ENCODE results near the gene MT4.

MT4 gene

GRCh38 chr16:56538331-56538730 lies 26.5 kb upstream of the MT4 start:
- no peaks in the 10 kb centered on the region for H3K36me3 ChIP-seq (ENCODE audit: control insufficient read depth, insufficient read depth, low read length)
- H3K4me1 ChIP-seq (ENCODE audit: control insufficient read depth, insufficient read depth, low read length, poor library complexity, severe bottlenecking) = no peaks in the 10 kb centered on the region
- no peaks in the 10 kb centered on the region for H3K27me3 ChIP-seq (replicated peaks; ENCODE audit: control insufficient read depth, insufficient read depth, low read length, poor library complexity, severe bottlenecking)
- no peak overlapping the region for H3K27ac ChIP-seq (ENCODE audit: insufficient read depth, low read length, poor library complexity, severe bottlenecking)
- H3K4me3 ChIP-seq (ENCODE audit: insufficient read depth, low read depth, low read length, poor library complexity, severe bottlenecking) = no peak overlapping the region
- H3K9me3 ChIP-seq (ENCODE audit: control insufficient read depth, low read length) = no peaks in the 10 kb centered on the region
- no peak for DNase-seq

GRCh38 chr16:56539656-56540055 lies 25.2 kb upstream of the MT4 start:
- no peaks in the 10 kb centered on the region for H3K36me3 ChIP-seq (ENCODE audit: control insufficient read depth, insufficient read depth, low read length)
- DNase-seq = no peak
- H3K4me3 ChIP-seq (ENCODE audit: insufficient read depth, low read depth, low read length, poor library complexity, severe bottlenecking) = no peak overlapping the region
- H3K27me3 ChIP-seq (replicated peaks; ENCODE audit: control insufficient read depth, insufficient read depth, low read length, poor library complexity, severe bottlenecking) = no peaks in the 10 kb centered on the region
- no peak overlapping the region for H3K27ac ChIP-seq (ENCODE audit: insufficient read depth, low read length, poor library complexity, severe bottlenecking)
- H3K9me3 ChIP-seq (ENCODE audit: control insufficient read depth, low read length) = no peaks in the 10 kb centered on the region
- no peaks in the 10 kb centered on the region for H3K4me1 ChIP-seq (ENCODE audit: control insufficient read depth, insufficient read depth, low read length, poor library complexity, severe bottlenecking)

- no peak overlapping the region for H3K4me3 ChIP-seq (ENCODE audit: insufficient read depth, low read depth, low read length, poor library complexity, severe bottlenecking)
- no peaks in the 10 kb centered on the region for H3K4me1 ChIP-seq (ENCODE audit: control insufficient read depth, insufficient read depth, low read length, poor library complexity, severe bottlenecking)
- H3K36me3 ChIP-seq (ENCODE audit: control insufficient read depth, insufficient read depth, low read length) = no peaks in the 10 kb centered on the region
These were observed 22.8 kb upstream of the MT4 start for GRCh38 chr16:56542039-56542438.

DNA sequence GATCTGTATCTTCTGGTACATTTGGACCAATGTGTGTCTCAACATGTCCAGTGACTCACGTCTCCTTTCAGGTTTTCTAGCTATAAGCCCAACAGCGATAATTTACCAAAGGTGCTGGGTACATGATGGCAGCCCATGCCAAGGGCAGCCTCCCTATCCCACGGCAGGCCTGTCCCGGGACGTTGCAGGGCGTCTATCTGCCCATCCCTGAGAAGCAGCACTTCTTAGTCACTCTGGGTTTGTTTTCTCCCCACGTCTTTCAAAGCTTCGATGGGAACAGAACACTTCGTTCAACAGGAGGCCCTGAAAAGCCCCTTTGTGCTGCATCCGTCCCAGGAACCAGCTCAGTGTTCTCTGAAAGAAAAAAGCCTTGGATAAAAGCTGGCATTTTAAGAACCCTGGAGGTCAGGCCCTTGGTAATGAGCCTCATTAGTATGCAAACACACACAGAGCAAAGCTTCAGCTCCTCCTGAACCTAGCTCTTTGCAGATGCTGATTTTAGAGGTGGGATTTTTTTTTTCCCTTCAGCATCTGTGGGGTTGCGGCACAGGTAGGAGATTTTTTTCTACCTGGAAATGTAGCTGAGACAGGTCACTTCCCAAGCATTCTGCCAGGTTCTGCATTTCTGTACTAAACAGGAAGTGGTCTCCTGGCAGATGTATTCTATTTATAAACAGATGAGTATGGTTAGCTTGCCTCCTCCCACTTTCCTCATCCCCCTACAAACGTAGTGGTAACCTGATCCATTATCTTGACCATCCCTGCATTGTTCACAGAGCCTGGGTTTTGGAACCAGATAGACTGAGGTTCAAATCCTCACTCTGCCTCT lies 17.5 kb upstream of the MT4 start:
- Histone ChIP-seq H3K27me3 (replicated peaks; ENCODE audit: control insufficient read depth, insufficient read depth, low read length, poor library complexity, severe bottlenecking) (no peaks in the 10 kb centered on the region), H3K4me3 (ENCODE audit: insufficient read depth, low read depth, low read length, poor library complexity, severe bottlenecking) (no peak overlapping the region), H3K4me1 (ENCODE audit: control insufficient read depth, insufficient read depth, low read length, poor library complexity, severe bottlenecking) (peaks cover 7% of the 10 kb centered on the region), H3K9me3 (ENCODE audit: control insufficient read depth, low read length) (no peaks in the 10 kb centered on the region), H3K27ac (ENCODE audit: insufficient read depth, low read length, poor library complexity, severe bottlenecking) (no peak overlapping the region), H3K36me3 (ENCODE audit: control insufficient read depth, insufficient read depth, low read length) (no peaks in the 10 kb centered on the region)
- no peak for DNase-seq

More at GRCh38 chr16:56542039-56542438, 22.8 kb upstream of the MT4 start:
- Histone ChIP-seq H3K9me3 (ENCODE audit: control insufficient read depth, low read length) (no peaks in the 10 kb centered on the region), H3K27me3 (replicated peaks; ENCODE audit: control insufficient read depth, insufficient read depth, low read length, poor library complexity, severe bottlenecking) (no peaks in the 10 kb centered on the region), H3K27ac (ENCODE audit: insufficient read depth, low read length, poor library complexity, severe bottlenecking) (no peak overlapping the region)
- DNase-seq = no peak

DNA sequence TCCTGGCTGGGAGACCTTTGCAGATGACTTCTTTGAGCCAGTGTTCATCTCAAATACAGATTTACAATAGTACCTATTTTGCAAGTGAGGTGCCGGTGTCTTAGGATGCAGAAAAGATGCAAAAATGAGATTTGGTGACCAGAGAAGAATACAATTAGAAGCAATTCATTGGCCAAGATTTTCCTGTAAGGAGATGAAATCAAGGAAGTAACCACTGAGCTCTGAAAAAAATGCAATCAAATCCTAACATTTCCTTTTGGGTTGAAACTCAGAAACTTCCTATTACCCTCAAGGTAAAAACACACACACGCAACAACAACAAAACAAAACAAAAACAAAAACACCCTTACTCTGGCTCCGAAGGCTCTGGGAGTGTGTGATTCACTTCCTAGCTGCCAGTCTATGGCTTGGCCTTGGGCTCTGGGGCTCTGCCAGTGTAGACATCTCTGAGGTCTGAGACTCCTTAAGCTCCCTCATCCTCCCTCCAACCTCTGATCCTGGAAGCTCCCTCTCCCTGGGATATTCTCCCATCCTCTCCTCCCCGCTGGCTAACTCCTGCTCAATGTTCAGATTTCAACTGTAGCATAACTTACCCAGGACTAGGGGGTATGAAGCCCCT lies 16.8 kb upstream of the MT4 start:
- Histone ChIP-seq H3K4me3 (ENCODE audit: insufficient read depth, low read depth, low read length, poor library complexity, severe bottlenecking) (no peak overlapping the region), H3K27ac (ENCODE audit: insufficient read depth, low read length, poor library complexity, severe bottlenecking) (no peak overlapping the region), H3K27me3 (replicated peaks; ENCODE audit: control insufficient read depth, insufficient read depth, low read length, poor library complexity, severe bottlenecking) (no peaks in the 10 kb centered on the region), H3K9me3 (ENCODE audit: control insufficient read depth, low read length) (no peaks in the 10 kb centered on the region), H3K4me1 (ENCODE audit: control insufficient read depth, insufficient read depth, low read length, poor library complexity, severe bottlenecking) (peaks cover 7% of the 10 kb centered on the region), H3K36me3 (ENCODE audit: control insufficient read depth, insufficient read depth, low read length) (no peaks in the 10 kb centered on the region)
- DNase-seq = no peak

DNA sequence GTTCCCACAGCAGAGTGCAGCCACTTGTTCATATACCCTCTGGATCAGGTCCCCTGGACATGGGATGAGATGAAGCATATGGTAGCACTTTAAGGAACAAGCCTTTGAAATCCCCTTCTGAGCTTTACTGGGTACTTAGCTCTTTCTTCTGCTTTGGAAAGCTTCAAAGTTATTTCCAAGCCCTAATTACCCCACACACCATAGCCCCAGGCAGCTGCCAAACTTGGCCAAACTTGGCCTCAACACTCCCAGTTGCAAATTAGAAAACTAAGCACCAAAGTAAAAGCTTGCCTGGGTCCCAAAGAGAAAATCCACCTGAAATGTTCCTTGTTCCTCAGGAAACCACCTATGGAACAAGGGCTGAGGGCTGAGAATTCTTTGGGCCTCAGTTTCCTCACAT lies 15.7 kb upstream of the MT4 start:
- DNase-seq = no peak
- Histone ChIP-seq H3K4me3 (ENCODE audit: insufficient read depth, low read depth, low read length, poor library complexity, severe bottlenecking) (no peak overlapping the region), H3K27ac (ENCODE audit: insufficient read depth, low read length, poor library complexity, severe bottlenecking) (no peak overlapping the region), H3K9me3 (ENCODE audit: control insufficient read depth, low read length) (no peaks in the 10 kb centered on the region), H3K27me3 (replicated peaks; ENCODE audit: control insufficient read depth, insufficient read depth, low read length, poor library complexity, severe bottlenecking) (no peaks in the 10 kb centered on the region), H3K36me3 (ENCODE audit: control insufficient read depth, insufficient read depth, low read length) (no peaks in the 10 kb centered on the region), H3K4me1 (ENCODE audit: control insufficient read depth, insufficient read depth, low read length, poor library complexity, severe bottlenecking) (peaks cover 7% of the 10 kb centered on the region)

GRCh38 chr16:56549744-56550385 lies 15.0 kb upstream of the MT4 start:
- Histone ChIP-seq H3K4me1 (ENCODE audit: control insufficient read depth, insufficient read depth, low read length, poor library complexity, severe bottlenecking) (peaks cover 7% of the 10 kb centered on the region), H3K9me3 (ENCODE audit: control insufficient read depth, low read length) (no peaks in the 10 kb centered on the region), H3K4me3 (ENCODE audit: insufficient read depth, low read depth, low read length, poor library complexity, severe bottlenecking) (no peak overlapping the region), H3K27me3 (replicated peaks; ENCODE audit: control insufficient read depth, insufficient read depth, low read length, poor library complexity, severe bottlenecking) (no peaks in the 10 kb centered on the region), H3K36me3 (ENCODE audit: control insufficient read depth, insufficient read depth, low read length) (no peaks in the 10 kb centered on the region), H3K27ac (ENCODE audit: insufficient read depth, low read length, poor library complexity, severe bottlenecking) (no peak overlapping the region)
- no peak for DNase-seq

DNA sequence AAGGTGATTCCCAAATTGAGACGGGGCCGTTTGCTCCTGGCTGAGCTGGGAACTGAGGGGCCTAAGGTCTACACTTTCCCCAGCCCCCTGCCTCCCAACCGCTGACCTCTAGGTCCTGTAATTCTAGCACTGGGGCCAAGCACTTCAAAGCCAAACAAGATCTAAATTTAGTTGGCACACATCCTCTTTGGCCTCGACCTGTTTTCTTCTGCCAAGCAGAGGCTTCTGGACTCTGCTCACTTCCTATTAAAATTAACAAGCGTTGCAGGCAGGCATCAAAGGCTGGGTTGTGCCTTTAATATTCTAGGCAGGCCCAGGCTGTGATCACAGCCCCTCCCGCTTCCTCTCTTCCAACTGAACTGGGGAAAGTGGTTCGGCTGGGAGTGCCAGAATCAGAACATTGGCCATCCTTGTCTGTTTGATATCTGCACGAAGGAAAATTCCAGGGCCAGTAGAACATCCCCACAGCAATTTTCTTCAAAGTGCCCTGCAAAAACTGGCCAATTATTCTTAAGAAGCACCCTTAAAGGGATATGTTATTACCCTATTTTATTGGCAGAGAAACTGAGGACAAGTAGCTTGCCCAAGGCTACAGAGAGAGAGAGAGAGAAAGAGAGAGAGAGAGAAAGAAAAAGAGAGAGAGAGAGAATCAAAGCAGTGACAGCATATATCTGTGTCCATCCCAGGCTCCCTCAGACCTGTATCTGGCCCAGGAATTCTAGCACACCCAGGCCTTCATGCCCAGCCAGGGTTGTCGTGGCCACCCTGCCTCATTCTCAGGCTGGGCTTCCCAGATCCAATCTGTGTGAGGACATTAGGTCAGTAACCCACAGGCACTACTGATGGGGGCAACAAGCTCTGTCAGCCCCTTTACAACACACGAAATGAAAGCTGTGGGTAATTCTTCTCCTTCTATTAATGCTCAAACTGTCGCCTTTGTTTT lies 12.8 kb upstream of the MT4 start:
- peaks cover 7% of the 10 kb centered on the region for H3K4me1 ChIP-seq (ENCODE audit: control insufficient read depth, insufficient read depth, low read length, poor library complexity, severe bottlenecking)
- H3K36me3 ChIP-seq (ENCODE audit: control insufficient read depth, insufficient read depth, low read length) = no peaks in the 10 kb centered on the region
- H3K4me3 ChIP-seq (ENCODE audit: insufficient read depth, low read depth, low read length, poor library complexity, severe bottlenecking) = no peak overlapping the region
- peaks cover 5% of the 10 kb centered on the region for H3K27me3 ChIP-seq (replicated peaks; ENCODE audit: control insufficient read depth, insufficient read depth, low read length, poor library complexity, severe bottlenecking)
- DNase-seq = no peak
- H3K9me3 ChIP-seq (ENCODE audit: control insufficient read depth, low read length) = no peaks in the 10 kb centered on the region
- H3K27ac ChIP-seq (ENCODE audit: insufficient read depth, low read length, poor library complexity, severe bottlenecking) = no peak overlapping the region

DNA sequence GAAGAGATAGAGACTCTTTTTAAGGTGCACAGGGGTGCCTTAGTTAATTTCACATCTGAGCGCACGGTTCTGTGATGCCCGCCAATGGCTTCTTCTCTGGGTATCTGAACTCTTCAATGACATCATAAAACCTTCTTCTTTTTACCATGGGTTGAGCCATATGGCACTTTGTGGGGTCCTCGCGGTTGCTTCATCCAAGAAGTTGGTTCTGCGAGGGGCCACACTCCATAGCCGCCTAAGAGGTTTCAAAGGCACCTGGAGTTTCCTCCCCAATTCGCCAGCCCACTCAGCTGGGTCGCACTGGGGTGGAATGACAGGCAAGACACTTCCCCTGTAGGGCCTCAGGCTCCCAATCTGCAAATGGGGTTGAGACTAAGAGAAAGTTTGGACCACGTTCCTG lies 10.4 kb upstream of the MT4 start:
- no peaks in the 10 kb centered on the region for H3K9me3 ChIP-seq (ENCODE audit: control insufficient read depth, low read length)
- H3K27ac ChIP-seq (ENCODE audit: insufficient read depth, low read length, poor library complexity, severe bottlenecking) = no peak overlapping the region
- no peak for DNase-seq

More for the DNA sequence above, 10.4 kb upstream of the MT4 start:
- no peak overlapping the region for H3K4me3 ChIP-seq (ENCODE audit: insufficient read depth, low read depth, low read length, poor library complexity, severe bottlenecking)
- H3K4me1 ChIP-seq (ENCODE audit: control insufficient read depth, insufficient read depth, low read length, poor library complexity, severe bottlenecking) = no peaks in the 10 kb centered on the region
- peaks cover 5% of the 10 kb centered on the region for H3K27me3 ChIP-seq (replicated peaks; ENCODE audit: control insufficient read depth, insufficient read depth, low read length, poor library complexity, severe bottlenecking)
- H3K36me3 ChIP-seq (ENCODE audit: control insufficient read depth, insufficient read depth, low read length) = no peaks in the 10 kb centered on the region

Measured in effector memory CD4-positive, alpha-beta T cell (primary cell).